GM23338 (cell line): ENCODE results near the gene ASS1.

ENCODE experiments used
- CREB1 ChIP-seq: fragments of 250-450 bp; sonication (Bioruptor Pico); IDR thresholded peaks from 2 replicates; pipeline ENCODE4 v1.5.0; 2020; ENCODE audit warnings: low read depth, mild to moderate bottlenecking, moderate library complexity
- CTCF ChIP-seq, 2 experiments: fragments of 200-600 bp in 1 of 2; sonication (generic) in 1 of 2; conservative IDR thresholded peaks; 2 replicates each; pipeline versions ENCODE4 v1.5.1 to v1.6.1; 2016 to 2017; ENCODE audit warnings: antibody characterized with exemption in 2 of 2, low read depth in 2 of 2, mild to moderate bottlenecking in 2 of 2, moderate library complexity in 1 of 2
- EZH2 ChIP-seq: fragments of 200-600 bp; sonication (generic); IDR thresholded peaks from one replicate; pipeline ENCODE4 v1.8.0; 2017; ENCODE audit warnings: antibody characterized with exemption, mild to moderate bottlenecking, low read depth; ENCODE audit not compliant: unreplicated experiment
- EZH2phosphoT487 ChIP-seq: fragments of 200-600 bp; sonication (generic); IDR thresholded peaks from one replicate; pipeline ENCODE4 v1.8.1; 2018; ENCODE audit warnings: antibody characterized with exemption; ENCODE audit not compliant: unreplicated experiment
- JUNB ChIP-seq: IDR thresholded peaks from one replicate; pipeline ENCODE4 v1.6.1; 2016; ENCODE audit warnings: antibody characterized with exemption; ENCODE audit not compliant: unreplicated experiment
- POLR2AphosphoS5 ChIP-seq: IDR thresholded peaks from 2 replicates; pipeline ENCODE4 v1.6.1; 2016; ENCODE audit warnings: antibody characterized with exemption, low read depth
- REST ChIP-seq: IDR thresholded peaks from one replicate; pipeline ENCODE4 v1.6.1; 2018; ENCODE audit warnings: antibody characterized with exemption; ENCODE audit not compliant: unreplicated experiment
- ZNF331 ChIP-seq: fragments of 250-450 bp; sonication (Bioruptor Pico); IDR thresholded peaks from 2 replicates; pipeline ENCODE4 v1.5.0; 2020; ENCODE audit warnings: low read depth, mild to moderate bottlenecking, moderate library complexity
- ZNF462 ChIP-seq: fragments of 250-450 bp; sonication (Bioruptor Pico); IDR thresholded peaks from 2 replicates; pipeline ENCODE4 v1.5.0; 2020; ENCODE audit warnings: mild to moderate bottlenecking, moderate library complexity

- TF ChIP-seq CTCF (conservative IDR thresholded peaks at IDR 0.05; ENCODE audit: low read depth in 2 of 2) (no peak), REST (no peak), POLR2AphosphoS5 (no peak), EZH2 (no peak), EZH2phosphoT487 (no peak), ZNF462 (CRISPR knock-in tag) (no peak), ZNF331 (CRISPR knock-in tag) (no peak), CREB1 (CRISPR knock-in tag) (no peak), JUNB (no peak)
Observed at GRCh38 chr9:130531670-130532069, 86.9 kb downstream of the ASS1 start.
